HG03280 (cell line): ENCODE results near the gene SSR4.

ENCODE experiments used
- ATAC-seq: cut with Tn5 transposase; IDR thresholded peaks from one replicate; pipeline ENCODE4 v1.9.1; 2021; ENCODE audit warnings: mild to moderate bottlenecking, moderate library complexity; ENCODE audit not compliant: unreplicated experiment

The SSR4 gene

GRCh38 chrX:153780678-153781427 lies 13.6 kb upstream of the SSR4 start, which contains the start of gene SRPK3:
Gene SRPK3 (plus strand): TSS chrX:153781041. CDS start chrX:153781087, 46 bp downstream.
- ATAC-seq = no peak

- no peak for ATAC-seq
Measured at GRCh38 chrX:153781428-153782047, 12.9 kb upstream of the SSR4 start.

- ATAC-seq = no peak
Measured at GRCh38 chrX:153782313-153782712, 12.2 kb upstream of the SSR4 start.

GRCh38 chrX:153782871-153783270 lies 11.6 kb upstream of the SSR4 start:
- ATAC-seq = no peak

GRCh38 chrX:153783378-153784013 lies 11.0 kb upstream of the SSR4 start:
- no peak for ATAC-seq

- ATAC-seq = no peak
Measured at GRCh38 chrX:153784325-153784967, 10.0 kb upstream of the SSR4 start.

GRCh38 chrX:153786669-153787068 lies 7.8 kb upstream of the SSR4 start:
- no peak for ATAC-seq

- no peak for ATAC-seq
Measured at GRCh38 chrX:153789654-153790053, 4.8 kb upstream of the SSR4 start.

GRCh38 chrX:153791104-153791852 lies 3.2 kb upstream of the SSR4 start:
- ATAC-seq = no peak

GRCh38 chrX:153792368-153792767 lies 2.1 kb upstream of the SSR4 start:
- no peak for ATAC-seq

GRCh38 chrX:153793291-153793690 lies 1.2 kb upstream of the SSR4 start:
- ATAC-seq = no peak

- peak; percentile 4 for ATAC-seq
Measured at GRCh38 chrX:153794897-153795816, 689 bp downstream of the SSR4 start.

- ATAC-seq = no peak
Measured at GRCh38 chrX:153797415-153798015, 3.0 kb downstream of the SSR4 start.

- ATAC-seq = no peak
Measured at GRCh38 chrX:153799326-153799725, 4.9 kb downstream of the SSR4 start.

- no peak for ATAC-seq
Measured at GRCh38 chrX:153800177-153800722, 5.8 kb downstream of the SSR4 start.

- no peak for ATAC-seq
Measured at GRCh38 chrX:153800746-153801145, 6.3 kb downstream of the SSR4 start.

- no peak for ATAC-seq
Measured at GRCh38 chrX:153801669-153802068, 7.2 kb downstream of the SSR4 start.

GRCh38 chrX:153802513-153803045 lies 8.1 kb downstream of the SSR4 start:
- ATAC-seq = no peak
